CD4-positive, alpha-beta memory T cell (primary cell): ENCODE data around the gene MRPL4. TPM values are rescaled to one million over a fixed set of nuclear protein-coding genes. Genes with fewer than 3 reads are reported as not detected.

ENCODE experiments used
- microRNA-seq: library from miRNA; unstranded; fragments of <30 nt; microRNA quantifications from one replicate; pipeline ENCODE4 v1.2.0, GENCODE V29; 2021; ENCODE audit warnings: borderline replicate concordance, borderline number of aligned reads, borderline microRNAs expressed, mixed read lengths
- polyA plus RNA-seq, 2 donors: library from polyadenylated mRNA; unstranded; fragments of 300-500 nt; fragmentation: Illumina TruSeq; gene quantifications; one replicate each; pipeline ENCODE4 v1.2.3, GENCODE V29; 2021
- total RNA-seq, 2 experiments: library from RNA; stranded (reverse); gene quantifications; one replicate each; pipeline ENCODE4 v1.2.3, GENCODE V29; 2021

The MRPL4 gene
- total and polyA plus RNA-seq, 4 experiments from 2014 or later, result 28.9 to 44.6 (median 39.9) TPM

Small RNA genes lying within 50 kb of the gene (microRNA-seq; reads per million reads assigned to microRNA genes)
- not detected for gene MIR4322

Other genes with a start within 250 kb of the MRPL4 start
- 1 to 10 TPM; 3.5 to 4.3 TPM for gene COL5A3, start 241.7 kb upstream of the MRPL4 start, total RNA-seq
- under 1 TPM; 0.07 to 0.45 TPM for gene COL5A3, start 241.7 kb upstream of the MRPL4 start, polyA plus RNA-seq
- gene RDH8, start 238.7 kb upstream of the MRPL4 start, total RNA-seq, result not detected
- not detected for gene RDH8, start 238.7 kb upstream of the MRPL4 start, polyA plus RNA-seq
- gene SHFL, start 165.9 kb upstream of the MRPL4 start, total RNA-seq, result 100 to 1,000 TPM; 112 TPM
- 10 to 100 TPM; 25.7 to 58.2 TPM for gene SHFL, start 165.9 kb upstream of the MRPL4 start, polyA plus RNA-seq
- under 1 TPM; 0.52 to 0.83 TPM for gene ANGPTL6, start 149.5 kb upstream of the MRPL4 start, total RNA-seq
- gene ANGPTL6, start 149.5 kb upstream of the MRPL4 start, polyA plus RNA-seq, result under 1 TPM; 0.19 to 0.29 TPM
- 100 to 1,000 TPM in 1 of 2 experiments, 10 to 100 TPM in 1; 92.5 to 102 TPM for gene PPAN, start 145.9 kb upstream of the MRPL4 start, total RNA-seq
- 10 to 100 TPM; 14.5 to 51.1 TPM for gene PPAN, start 145.9 kb upstream of the MRPL4 start, polyA plus RNA-seq
- 10 to 100 TPM; 42.6 to 49.7 TPM for gene P2RY11, start 140.5 kb upstream of the MRPL4 start, total RNA-seq
- gene P2RY11, start 140.5 kb upstream of the MRPL4 start, polyA plus RNA-seq, result 1 to 10 TPM in 1 of 2 donors, under 1 TPM in 1; 0.24 to 4.7 TPM
- 100 to 1,000 TPM; 306 to 315 TPM for gene EIF3G, start 132.3 kb upstream of the MRPL4 start, total RNA-seq
- gene EIF3G, start 132.3 kb upstream of the MRPL4 start, polyA plus RNA-seq, result 100 to 1,000 TPM; 226 to 239 TPM
- 100 to 1,000 TPM; 208 to 250 TPM for gene DNMT1, start 57.3 kb upstream of the MRPL4 start, total RNA-seq
- gene DNMT1, start 57.3 kb upstream of the MRPL4 start, polyA plus RNA-seq, result 100 to 1,000 TPM in 1 of 2 donors, 10 to 100 TPM in 1; 53.5 to 166 TPM
- 1 to 10 TPM; 9.0 to 9.4 TPM for gene S1PR2, start 20.9 kb upstream of the MRPL4 start, total RNA-seq
- 1 to 10 TPM; 1.4 to 2.3 TPM for gene S1PR2, start 20.9 kb upstream of the MRPL4 start, polyA plus RNA-seq
- 1 to 10 TPM; 7.5 to 8.2 TPM for gene ICAM1, start 18.9 kb downstream of the MRPL4 start, total RNA-seq
- 1 to 10 TPM; 2.5 to 8.1 TPM for gene ICAM1, start 18.9 kb downstream of the MRPL4 start, polyA plus RNA-seq
- gene ICAM4, start 34.7 kb downstream of the MRPL4 start, total RNA-seq, result 1 to 10 TPM in 1 of 2 experiments, under 1 TPM in 1; 0.70 to 1.3 TPM
- gene ICAM4, start 34.7 kb downstream of the MRPL4 start, polyA plus RNA-seq, result 1 to 10 TPM in 1 of 2 donors, not detected in 1; 1.5 TPM
- under 1 TPM in 1 of 2 experiments, not detected in 1; 0.36 TPM for gene ICAM5, start 37.7 kb downstream of the MRPL4 start, total RNA-seq
- under 1 TPM in 1 of 2 donors, not detected in 1; 0.20 TPM for gene ICAM5, start 37.7 kb downstream of the MRPL4 start, polyA plus RNA-seq
- gene ZGLP1, start 57.6 kb downstream of the MRPL4 start, total RNA-seq, result 1 to 10 TPM; 7.1 to 7.7 TPM
- gene ZGLP1, start 57.6 kb downstream of the MRPL4 start, polyA plus RNA-seq, result under 1 TPM in 1 of 2 donors, not detected in 1; 0.32 TPM
- gene FDX2, start 63.8 kb downstream of the MRPL4 start, total RNA-seq, result 10 to 100 TPM; 10.7 to 11.3 TPM
- gene FDX2, start 63.8 kb downstream of the MRPL4 start, polyA plus RNA-seq, result 10 to 100 TPM; 10.6 to 13.6 TPM
- 10 to 100 TPM; 46.1 to 56.1 TPM for gene RAVER1, start 81.3 kb downstream of the MRPL4 start, total RNA-seq
- 10 to 100 TPM in 1 of 2 donors, 1 to 10 TPM in 1; 6.8 to 28.4 TPM for gene RAVER1, start 81.3 kb downstream of the MRPL4 start, polyA plus RNA-seq
- 100 to 1,000 TPM; 191 to 193 TPM for gene ICAM3, start 87.4 kb downstream of the MRPL4 start, total RNA-seq
- gene ICAM3, start 87.4 kb downstream of the MRPL4 start, polyA plus RNA-seq, result 100 to 1,000 TPM; 240 to 287 TPM
- gene TYK2, start 128.4 kb downstream of the MRPL4 start, total RNA-seq, result 100 to 1,000 TPM; 297 to 314 TPM
- 10 to 100 TPM; 33.3 to 77.2 TPM for gene TYK2, start 128.4 kb downstream of the MRPL4 start, polyA plus RNA-seq
- 100 to 1,000 TPM; 180 to 185 TPM for gene CDC37, start 151.3 kb downstream of the MRPL4 start, total RNA-seq
- 10 to 100 TPM; 51.8 to 87.1 TPM for gene CDC37, start 151.3 kb downstream of the MRPL4 start, polyA plus RNA-seq
- 1 to 10 TPM; 2.5 to 3.3 TPM for gene PDE4A, start 168.3 kb downstream of the MRPL4 start, total RNA-seq
- 1 to 10 TPM in 1 of 2 donors, under 1 TPM in 1; 0.81 to 5.6 TPM for gene PDE4A, start 168.3 kb downstream of the MRPL4 start, polyA plus RNA-seq